ENCODE results near the gene SV2A.

DNA sequence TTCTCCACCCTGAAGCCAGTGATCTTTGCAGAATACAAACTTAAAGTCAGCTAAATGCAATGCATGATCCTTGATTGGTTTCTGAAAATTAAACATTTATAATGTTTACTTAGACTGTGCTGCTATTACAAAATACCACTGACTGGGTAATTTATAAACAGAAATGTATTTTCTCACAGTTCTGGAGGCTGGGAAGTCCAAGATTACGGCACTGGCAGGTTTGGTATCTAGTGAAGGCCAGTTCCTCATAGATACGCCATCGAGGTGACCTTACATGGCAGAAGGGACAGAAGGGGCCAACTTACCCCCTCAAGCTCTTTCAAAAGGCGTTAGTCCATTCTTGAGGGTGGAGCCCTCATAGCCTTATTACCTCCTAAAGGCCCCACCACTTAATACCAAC is 21.1 kb downstream of the SV2A start:
- no peak for TF ChIP-seq POLR2A (IDR thresholded peaks at IDR 0.05; ENCODE audit: low read depth, low read length)
- TF ChIP-seq POLR2AphosphoS5 (IDR thresholded peaks at IDR 0.05; ENCODE audit: low read depth, low read length) = no peak
- no peak for TF ChIP-seq SPI1 (IDR thresholded peaks at IDR 0.05; ENCODE audit: low read depth, low read length)

Measured in GM12891 (cell line).